Activated CD4-positive, alpha-beta T cell treated with anti-CD3 and anti-CD28 coated beads, Interleukin-2, amount 50 U/mL, for 16 hours (primary cell): ENCODE measurements around the gene ATP11A.
"Not testable (repeated sequence)": the region's sequence is repeated elsewhere in the genome, so short reads cannot be mapped to it uniquely, and the experiment has no call there.

Experiments used
- DNase-seq: peaks from one replicate; pipeline ENCODE4 v3.0.0-alpha.2; 2020

The ATP11A gene

DNA sequence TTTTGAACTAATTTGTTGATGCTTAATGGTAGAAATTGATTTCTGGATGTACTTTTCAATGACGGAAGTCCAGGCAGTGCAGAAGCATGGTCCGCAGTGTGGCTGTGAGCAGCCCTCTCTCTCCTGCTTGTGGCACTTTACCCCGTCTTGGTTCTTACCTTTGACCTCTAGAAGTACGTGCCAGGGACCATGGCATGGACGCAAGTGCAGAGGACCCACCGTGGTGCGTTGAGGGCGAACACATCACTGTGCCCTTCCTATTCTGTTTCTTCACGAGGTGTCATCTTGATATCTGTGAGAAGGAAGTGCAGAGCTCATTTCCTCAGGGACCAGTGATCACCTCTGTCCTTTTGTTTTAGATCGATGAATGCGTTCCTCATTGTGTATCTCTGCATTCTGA, 135.2 kb downstream of the ATP11A start:
- DNase-seq = no peak

GRCh38 chr13:112825875-112826274, 136.0 kb downstream of the ATP11A start:
- DNase-seq = no peak

DNA sequence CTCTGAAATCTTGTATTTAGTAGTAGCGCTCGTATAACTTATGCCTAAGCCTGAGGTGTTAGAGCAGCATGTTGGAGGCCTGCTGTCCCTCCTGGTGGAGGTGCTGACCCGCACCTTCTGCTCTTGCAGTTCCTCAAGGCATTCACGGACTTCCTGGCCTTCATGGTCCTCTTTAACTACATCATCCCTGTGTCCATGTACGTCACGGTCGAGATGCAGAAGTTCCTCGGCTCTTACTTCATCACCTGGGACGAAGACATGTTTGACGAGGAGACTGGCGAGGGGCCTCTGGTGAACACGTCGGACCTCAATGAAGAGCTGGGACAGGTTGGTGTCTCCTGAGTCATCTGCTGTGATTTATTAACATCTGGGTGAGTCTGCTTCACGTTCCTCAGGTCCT, 136.7 kb downstream of the ATP11A start:
- no peak for DNase-seq

- no peak for DNase-seq
Measured at GRCh38 chr13:112828082-112828699, 138.4 kb downstream of the ATP11A start.

DNA sequence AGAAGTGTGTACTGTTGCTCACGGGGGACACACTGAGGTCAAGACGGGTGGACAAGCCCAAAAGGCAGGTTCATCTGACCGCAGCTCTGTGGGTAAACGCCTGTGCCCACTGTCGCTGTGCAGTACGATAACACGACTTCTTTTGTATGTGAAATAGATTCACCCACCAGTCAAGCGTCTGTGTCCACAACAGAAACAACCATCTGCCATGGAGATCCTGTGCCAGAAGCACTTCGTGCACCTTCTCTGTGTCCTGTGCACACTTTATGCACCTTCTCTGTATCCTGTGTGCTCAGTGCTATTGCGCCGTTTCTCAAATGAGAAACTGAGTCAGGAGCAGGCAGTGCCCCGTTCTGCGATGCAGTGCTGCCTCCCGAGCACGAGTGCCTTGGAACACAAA, 138.9 kb downstream of the ATP11A start:
- no peak for DNase-seq

DNA sequence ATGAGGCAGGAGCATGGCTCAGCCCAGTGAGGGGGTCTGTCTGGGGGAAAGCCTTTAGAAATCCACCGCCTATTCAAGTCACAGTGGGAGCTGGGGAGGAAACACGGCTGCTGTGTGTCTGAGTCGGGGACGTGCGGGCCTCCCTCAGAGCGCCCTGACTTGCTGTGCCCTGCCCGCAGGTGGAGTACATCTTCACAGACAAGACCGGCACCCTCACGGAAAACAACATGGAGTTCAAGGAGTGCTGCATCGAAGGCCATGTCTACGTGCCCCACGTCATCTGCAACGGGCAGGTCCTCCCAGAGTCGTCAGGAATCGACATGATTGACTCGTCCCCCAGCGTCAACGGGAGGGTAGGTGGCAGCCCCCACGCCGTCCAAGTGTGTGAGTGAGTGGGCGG, 141.4 kb downstream of the ATP11A start:
- DNase-seq = no peak

- DNase-seq = no peak
Measured at GRCh38 chr13:112831801-112832200, 142.0 kb downstream of the ATP11A start.

- DNase-seq = no peak
Measured at GRCh38 chr13:112832811-112833210, 143.0 kb downstream of the ATP11A start.

DNA sequence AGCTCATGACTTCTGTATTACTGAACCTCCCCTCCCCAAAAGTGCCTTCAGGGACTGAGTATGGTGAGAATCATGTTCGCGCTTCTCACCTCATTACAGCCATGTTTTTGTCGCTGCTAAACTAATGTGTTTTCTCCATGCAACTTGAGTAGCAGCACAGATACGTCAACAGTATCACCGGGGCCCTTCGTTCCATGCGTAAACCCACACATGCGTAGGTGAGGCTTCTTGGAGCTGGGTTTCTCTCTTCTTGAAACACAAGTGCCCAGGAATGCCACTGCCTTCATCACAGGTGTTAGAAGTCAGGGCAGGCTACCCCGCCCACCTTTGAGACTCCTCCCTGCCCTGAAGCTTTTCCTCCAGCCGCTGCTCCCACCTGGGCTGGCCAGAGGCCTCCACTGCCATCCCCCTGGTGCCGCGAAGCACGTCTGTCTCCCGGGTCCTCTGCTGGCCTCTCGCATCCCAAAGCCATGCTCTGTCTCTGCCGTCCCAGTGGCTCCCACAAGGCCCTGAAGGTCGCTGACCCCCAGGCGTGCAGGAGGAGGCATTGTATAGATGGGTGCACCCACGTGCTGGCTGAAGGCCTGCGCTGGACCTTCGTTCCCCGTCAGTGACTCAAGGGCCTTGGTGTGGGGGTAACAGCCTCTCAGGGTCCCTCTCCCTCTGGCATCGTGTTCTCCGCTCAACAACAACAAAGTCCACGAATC, 143.9 kb downstream of the ATP11A start:
- no peak for DNase-seq

DNA sequence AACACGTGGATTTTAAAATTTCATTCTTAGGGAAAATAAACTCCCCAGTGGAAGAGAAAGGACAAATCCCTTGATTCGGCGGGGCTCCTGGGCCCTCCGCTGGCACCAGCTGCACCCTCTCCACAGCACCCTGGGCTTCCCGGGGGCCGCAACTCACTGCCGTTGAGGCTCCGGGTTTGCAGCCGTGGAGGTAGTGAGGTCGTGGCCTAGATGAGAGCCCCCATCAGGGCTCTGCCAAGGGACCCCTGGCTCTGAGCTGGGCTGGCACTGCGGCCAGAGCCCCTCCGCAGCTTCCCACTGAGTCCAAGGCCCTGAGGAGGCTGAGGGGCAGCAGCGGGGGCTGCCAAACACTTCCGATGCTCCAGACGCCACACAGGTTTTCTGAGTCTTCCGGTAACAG, 145.5 kb downstream of the ATP11A start:
- DNase-seq = no peak

- no peak for DNase-seq
Measured at GRCh38 chr13:112835796-112836195, 146.0 kb downstream of the ATP11A start.

GRCh38 chr13:112836940-112837339, 147.1 kb downstream of the ATP11A start:
- no peak for DNase-seq

- no peak for DNase-seq
Measured at GRCh38 chr13:112837371-112838037, 147.7 kb downstream of the ATP11A start.

DNA sequence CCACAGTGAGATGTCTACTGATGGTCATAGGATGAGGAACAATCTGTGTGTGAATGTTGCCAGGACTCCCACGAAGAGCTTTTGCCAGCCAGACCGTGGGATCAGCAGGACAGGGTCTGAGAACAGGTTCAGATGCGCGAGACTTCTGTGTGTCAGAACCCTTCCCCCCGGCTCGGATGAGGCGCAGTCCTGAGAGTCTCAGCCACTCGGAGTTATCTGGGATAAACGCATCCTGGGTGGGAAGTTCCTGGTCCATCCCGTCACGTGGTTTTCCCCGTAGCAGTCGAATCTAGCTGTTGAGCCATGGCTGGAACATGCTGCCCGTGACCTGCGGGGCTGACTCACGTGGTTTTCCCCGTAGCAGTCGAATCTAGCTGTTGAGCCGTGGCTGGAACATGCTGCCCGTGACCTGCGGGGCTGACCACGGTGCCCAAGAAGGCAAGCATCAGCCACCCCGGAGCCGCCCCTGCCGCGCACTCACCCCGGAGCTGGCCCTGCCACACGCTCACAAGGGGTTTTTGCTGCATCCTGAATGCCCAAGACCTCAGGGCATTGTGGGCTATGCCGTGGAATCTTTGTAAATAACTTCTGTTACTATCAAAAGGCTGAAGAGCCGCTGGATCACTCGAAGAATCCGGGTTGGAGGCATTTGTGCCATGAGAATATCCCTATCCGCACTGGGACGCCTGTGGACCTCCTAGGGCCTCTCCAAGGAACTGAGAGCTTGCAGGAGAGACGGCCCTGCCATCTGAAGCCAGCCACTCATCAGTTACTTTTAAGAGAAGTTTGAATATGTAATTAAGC, 148.4 kb downstream of the ATP11A start:
- DNase-seq = no peak

DNA sequence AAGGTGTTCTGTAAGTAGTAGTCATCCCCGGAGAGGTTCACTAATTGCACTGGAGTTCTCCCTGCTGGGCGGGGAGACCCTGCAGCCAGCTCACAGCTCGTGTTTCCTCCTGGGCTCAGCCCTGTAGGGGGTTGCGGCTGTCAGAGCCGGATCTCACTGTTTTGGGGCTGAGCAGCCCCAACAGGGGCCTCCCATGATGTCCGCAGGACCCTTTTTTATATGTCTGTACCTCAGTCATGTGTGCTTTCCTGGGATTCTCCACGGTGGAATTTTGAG, 148.9 kb downstream of the ATP11A start:
- DNase-seq = no peak

GRCh38 chr13:112839356-112840105, 149.7 kb downstream of the ATP11A start:
- no peak for DNase-seq

DNA sequence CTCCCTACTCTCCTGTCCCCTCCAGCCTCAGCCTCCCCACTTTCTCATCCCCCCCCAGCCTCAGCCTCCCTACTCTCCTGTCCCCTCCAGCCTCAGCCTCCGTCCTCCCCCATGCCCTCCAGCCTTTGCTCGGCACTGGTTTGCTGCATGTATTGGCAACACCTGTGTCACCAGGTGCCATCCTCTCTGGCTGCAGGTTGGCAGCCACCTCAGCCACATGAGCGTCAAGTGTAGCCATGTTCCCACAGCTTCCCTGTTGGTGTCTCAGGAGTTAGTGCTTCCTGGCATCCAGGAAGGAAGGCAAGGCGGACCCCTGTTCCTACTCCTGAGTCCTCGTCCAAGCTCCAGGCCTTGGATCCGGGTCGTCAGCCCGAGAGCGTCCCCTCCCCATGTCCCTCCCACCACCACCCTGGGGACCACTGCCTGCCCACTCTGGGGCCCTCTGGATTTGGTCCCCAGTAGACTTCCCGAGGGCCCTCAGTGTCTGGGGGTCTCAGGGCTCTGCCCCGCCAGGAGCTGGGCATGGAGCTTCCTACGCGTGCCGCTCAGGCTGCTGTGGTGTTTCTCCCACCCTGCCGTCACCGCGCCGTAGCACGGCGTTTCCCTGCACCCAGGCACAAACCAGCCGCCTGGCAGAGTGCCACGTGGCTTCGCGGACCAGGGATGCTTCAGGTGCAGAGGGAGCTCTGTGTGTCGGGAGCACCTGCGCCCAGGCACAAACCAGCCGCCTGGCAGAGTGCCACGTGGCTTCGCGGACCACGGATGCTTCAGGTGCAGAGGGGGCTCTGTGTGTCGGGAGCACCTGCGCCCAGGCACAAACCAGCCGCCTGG, 150.8 kb downstream of the ATP11A start:
- no peak for DNase-seq

DNA sequence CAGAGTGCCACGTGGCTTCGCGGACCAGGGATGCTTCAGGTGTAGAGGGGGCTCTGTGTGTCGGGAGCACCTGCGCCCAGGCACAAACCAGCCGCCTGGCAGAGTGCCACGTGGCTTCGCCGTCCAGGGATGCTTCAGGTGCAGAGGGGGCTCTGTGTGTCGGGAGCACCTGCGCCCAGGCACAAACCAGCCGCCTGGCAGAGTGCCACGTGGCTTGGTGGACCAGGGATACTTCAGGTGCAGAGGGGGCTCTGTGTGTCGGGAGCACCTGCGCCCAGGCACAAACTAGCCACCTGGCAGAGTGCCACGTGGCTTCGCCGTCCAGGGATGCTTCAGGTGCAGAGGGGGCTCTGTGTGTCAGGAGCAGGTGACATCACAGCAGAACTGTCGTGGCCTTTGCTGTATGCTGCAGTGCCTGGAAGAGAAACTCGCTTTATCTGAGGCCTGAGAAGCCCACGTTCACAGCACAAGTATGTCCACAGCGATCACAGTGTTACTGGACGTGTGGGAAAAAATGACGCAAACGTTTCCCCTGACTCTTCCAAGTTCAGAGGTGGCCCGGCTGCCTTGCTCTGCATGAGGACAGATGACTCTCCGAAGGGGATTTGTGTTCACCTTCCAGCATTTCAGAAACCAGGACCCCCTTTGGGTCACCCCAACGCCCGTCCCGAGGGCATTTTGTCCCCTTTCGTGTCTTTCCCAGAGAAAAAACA, 151.6 kb downstream of the ATP11A start:
- DNase-seq = not testable (repeated sequence)

- DNase-seq = peak; percentile 7
Measured at GRCh38 chr13:112842343-112842856, 152.6 kb downstream of the ATP11A start.

GRCh38 chr13:112842931-112843391, 153.1 kb downstream of the ATP11A start:
- DNase-seq = no peak
